ENCODE results near the gene POLE. TPM values are rescaled to one million over a fixed set of nuclear protein-coding genes. Genes with fewer than 3 reads are reported as not detected.

Gene POLE
- total RNA-seq, 1 donor from 2014 or later: 72.5 TPM

DNA sequence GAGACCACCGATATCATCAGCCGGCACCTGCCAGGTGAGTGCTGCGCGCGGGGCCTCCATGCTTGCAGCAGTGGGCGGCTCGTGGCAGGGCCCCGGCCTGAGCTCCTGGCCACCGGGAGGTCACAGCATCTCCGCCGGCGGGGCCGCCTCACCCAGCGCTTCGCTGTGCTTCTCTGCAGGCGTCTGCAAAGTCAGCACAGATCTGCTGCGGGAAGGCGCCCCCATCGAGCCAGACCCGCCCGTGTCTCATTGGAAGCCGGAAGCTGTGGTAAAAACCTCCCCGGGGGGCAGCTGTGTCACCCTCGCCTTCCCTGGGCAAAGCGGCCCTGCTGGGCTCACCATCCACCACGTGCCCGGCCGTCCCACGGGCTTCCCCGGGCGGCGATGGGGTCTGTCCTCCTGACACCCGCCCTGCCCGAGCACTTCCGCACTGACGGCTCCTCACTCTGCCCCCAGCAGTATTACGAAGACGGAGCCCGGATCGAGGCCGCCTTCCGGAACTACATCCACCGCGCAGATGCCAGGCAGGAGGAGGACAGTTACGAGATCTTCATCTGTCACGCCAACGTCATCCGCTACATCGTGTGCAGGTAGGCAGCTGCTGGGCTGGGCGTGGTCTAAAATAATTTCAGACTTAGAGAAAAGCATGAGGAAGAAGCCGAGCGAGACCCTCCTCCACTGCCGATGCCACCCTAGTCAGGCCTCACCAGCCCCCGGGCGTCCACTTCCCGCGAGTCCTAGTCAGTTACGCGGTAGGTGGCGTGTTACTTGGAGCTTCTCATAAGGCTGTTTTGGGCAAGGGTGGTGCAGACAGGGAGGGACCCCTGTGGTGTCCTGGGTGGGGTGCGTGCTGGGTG lies 30.6 kb upstream of the POLE start:
- TF ChIP-seq, protein P1, sequence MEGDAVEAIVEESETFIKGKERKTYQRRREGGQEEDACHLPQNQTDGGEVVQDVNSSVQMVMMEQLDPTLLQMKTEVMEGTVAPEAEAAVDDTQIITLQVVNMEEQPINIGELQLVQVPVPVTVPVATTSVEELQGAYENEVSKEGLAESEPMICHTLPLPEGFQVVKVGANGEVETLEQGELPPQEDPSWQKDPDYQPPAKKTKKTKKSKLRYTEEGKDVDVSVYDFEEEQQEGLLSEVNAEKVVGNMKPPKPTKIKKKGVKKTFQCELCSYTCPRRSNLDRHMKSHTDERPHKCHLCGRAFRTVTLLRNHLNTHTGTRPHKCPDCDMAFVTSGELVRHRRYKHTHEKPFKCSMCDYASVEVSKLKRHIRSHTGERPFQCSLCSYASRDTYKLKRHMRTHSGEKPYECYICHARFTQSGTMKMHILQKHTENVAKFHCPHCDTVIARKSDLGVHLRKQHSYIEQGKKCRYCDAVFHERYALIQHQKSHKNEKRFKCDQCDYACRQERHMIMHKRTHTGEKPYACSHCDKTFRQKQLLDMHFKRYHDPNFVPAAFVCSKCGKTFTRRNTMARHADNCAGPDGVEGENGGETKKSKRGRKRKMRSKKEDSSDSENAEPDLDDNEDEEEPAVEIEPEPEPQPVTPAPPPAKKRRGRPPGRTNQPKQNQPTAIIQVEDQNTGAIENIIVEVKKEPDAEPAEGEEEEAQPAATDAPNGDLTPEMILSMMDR (IDR thresholded peaks at IDR 0.05): no peak

GRCh38 chr12:132717011-132717410 lies 29.9 kb upstream of the POLE start:
- Mint-ChIP-seq H3K27ac (ENCODE audit: unreplicated experiment) (no peak overlapping the region), H3K36me3 (ENCODE audit: unreplicated experiment) (peaks cover 15% of the 10 kb centered on the region), H3K9me3 (ENCODE audit: unreplicated experiment) (no peaks in the 10 kb centered on the region), H3K27me3 (ENCODE audit: unreplicated experiment) (no peaks in the 10 kb centered on the region), H3K4me1 (ENCODE audit: unreplicated experiment) (peaks cover 4% of the 10 kb centered on the region), H3K4me3 (ENCODE audit: unreplicated experiment) (no peak overlapping the region)
- DNase-seq (ENCODE audit: extremely low spot score, unreplicated experiment): no peak
- TF ChIP-seq, protein P1 (IDR thresholded peaks at IDR 0.05): no peak

More for the DNA sequence above, 30.6 kb upstream of the POLE start:
- Mint-ChIP-seq H3K4me1 (ENCODE audit: unreplicated experiment) (no peaks in the 10 kb centered on the region), H3K4me3 (ENCODE audit: unreplicated experiment) (no peak overlapping the region), H3K27me3 (ENCODE audit: unreplicated experiment) (no peaks in the 10 kb centered on the region), H3K9me3 (ENCODE audit: unreplicated experiment) (no peaks in the 10 kb centered on the region), H3K36me3 (ENCODE audit: unreplicated experiment) (peaks cover 15% of the 10 kb centered on the region), H3K27ac (ENCODE audit: unreplicated experiment) (no peak overlapping the region)
- no peak for DNase-seq (ENCODE audit: extremely low spot score, unreplicated experiment)

GRCh38 chr12:132716356-132716755 lies 29.2 kb upstream of the POLE start:
- H3K27me3 Mint-ChIP-seq (ENCODE audit: unreplicated experiment): no peaks in the 10 kb centered on the region
- H3K9me3 Mint-ChIP-seq (ENCODE audit: unreplicated experiment): no peaks in the 10 kb centered on the region
- H3K27ac Mint-ChIP-seq (ENCODE audit: unreplicated experiment): no peak overlapping the region
- TF ChIP-seq, protein P1 (IDR thresholded peaks at IDR 0.05): no peak
- H3K4me3 Mint-ChIP-seq (ENCODE audit: unreplicated experiment): no peak overlapping the region
- no peak for DNase-seq (ENCODE audit: extremely low spot score, unreplicated experiment)
- peaks cover 8% of the 10 kb centered on the region for H3K4me1 Mint-ChIP-seq (ENCODE audit: unreplicated experiment)
- H3K36me3 Mint-ChIP-seq (ENCODE audit: unreplicated experiment): peaks cover 13% of the 10 kb centered on the region

GRCh38 chr12:132715874-132716273 lies 28.7 kb upstream of the POLE start:
- H3K4me3 Mint-ChIP-seq (ENCODE audit: unreplicated experiment): no peak overlapping the region
- no peaks in the 10 kb centered on the region for H3K27me3 Mint-ChIP-seq (ENCODE audit: unreplicated experiment)
- H3K36me3 Mint-ChIP-seq (ENCODE audit: unreplicated experiment): peaks cover 11% of the 10 kb centered on the region
- DNase-seq (ENCODE audit: extremely low spot score, unreplicated experiment): no peak
- no peak overlapping the region for H3K27ac Mint-ChIP-seq (ENCODE audit: unreplicated experiment)
- peaks cover 10% of the 10 kb centered on the region for H3K4me1 Mint-ChIP-seq (ENCODE audit: unreplicated experiment)
- no peaks in the 10 kb centered on the region for H3K9me3 Mint-ChIP-seq (ENCODE audit: unreplicated experiment)
- TF ChIP-seq, protein P1 (IDR thresholded peaks at IDR 0.05): no peak

- Mint-ChIP-seq H3K9me3 (ENCODE audit: unreplicated experiment) (no peaks in the 10 kb centered on the region), H3K36me3 (ENCODE audit: unreplicated experiment) (peaks cover 3% of the 10 kb centered on the region), H3K27ac (ENCODE audit: unreplicated experiment) (no peak overlapping the region), H3K27me3 (ENCODE audit: unreplicated experiment) (no peaks in the 10 kb centered on the region), H3K4me1 (ENCODE audit: unreplicated experiment) (peaks cover 14% of the 10 kb centered on the region), H3K4me3 (ENCODE audit: unreplicated experiment) (no peak overlapping the region)
- TF ChIP-seq, protein P1 (IDR thresholded peaks at IDR 0.05): no peak
- no peak for DNase-seq (ENCODE audit: extremely low spot score, unreplicated experiment)
Measured at GRCh38 chr12:132713123-132713522, 26.0 kb upstream of the POLE start.

All from osteocyte (in vitro differentiated cells).